ENCODE data around the gene AFDN. TPM values are rescaled to one million over a fixed set of nuclear protein-coding genes. Genes with fewer than 3 reads are reported as not detected.

AFDN gene
- total and polyA plus RNA-seq, 10 of the 15 experiments (the other 5 are each of a cell fraction or from before 2014, with no cell fraction given): 5.7 to 68.2 (median 45.1) TPM

DNA sequence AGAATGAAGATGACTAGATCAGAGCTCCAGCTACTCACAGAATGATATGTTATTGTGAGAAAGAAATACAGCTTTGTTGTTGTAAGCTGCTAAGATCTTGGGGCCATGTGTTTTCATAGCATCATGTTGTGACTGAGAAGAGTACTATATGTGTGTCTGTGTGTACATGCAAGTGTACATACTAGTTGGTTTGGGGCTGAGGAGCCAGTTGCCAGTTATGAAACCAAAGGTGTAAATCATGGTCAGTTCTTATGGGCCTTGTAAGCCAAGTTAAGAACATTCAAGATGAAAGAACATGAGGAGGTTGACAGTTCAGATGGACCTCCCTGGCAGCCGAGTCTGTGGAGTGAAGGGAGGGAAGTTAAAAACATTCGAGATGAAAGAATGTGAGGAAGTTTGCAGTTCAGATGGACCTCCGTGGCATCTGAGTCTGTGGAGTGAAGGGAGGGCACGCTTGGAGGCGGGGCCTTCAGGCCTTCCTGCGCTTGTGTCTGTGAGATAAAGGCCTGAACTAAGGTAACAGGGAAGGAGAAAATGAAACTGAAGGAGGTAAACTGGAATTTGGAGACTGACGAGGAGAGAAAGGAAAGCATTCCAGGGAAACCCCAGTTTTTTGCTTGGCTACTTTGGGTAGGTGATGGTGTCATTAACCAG is 13.9 kb downstream of the AFDN start:
- no TSS peak for BruUV-seq (replicated peaks)
- Histone ChIP-seq H3K4me1 (ENCODE audit: control insufficient read depth, insufficient read depth, low read length) (no peaks in the 10 kb centered on the region), H3K4me2 (ENCODE audit: control insufficient read depth, insufficient read depth) (no peak overlapping the region), H3K4me3 (no peak overlapping the region), H2AFZ (ENCODE audit: control insufficient read depth, low read depth, low read length) (no peak overlapping the region), H4K20me1 (ENCODE audit: control insufficient read depth, insufficient read depth) (no peaks in the 10 kb centered on the region; the same call in 1 of the 2 replicates), H3K27ac (ENCODE audit: control insufficient read depth, insufficient read depth) (no peak overlapping the region), H3K36me3 (ENCODE audit: control insufficient read depth in 2 of 2, insufficient read depth in 2 of 2, low read length in 1 of 2) (no peaks in the 10 kb centered on the region), H3K27me3 (replicated peaks in 1 of 2; ENCODE audit: control insufficient read depth in 2 of 2, insufficient read depth in 2 of 2, low read length in 1 of 2) (no peaks in the 10 kb centered on the region), H3K9me3 (replicated peaks; ENCODE audit: control insufficient read depth, insufficient read depth, low read length) (no peaks in the 10 kb centered on the region), H3K9ac (ENCODE audit: control insufficient read depth, insufficient read depth, low read length) (no peak overlapping the region), H3K79me2 (ENCODE audit: control insufficient read depth, insufficient read depth, low read length) (peaks cover 35% of the 10 kb centered on the region)
- no peak for ATAC-seq
- 86% methylated on average over 7 of the region's 7 CpGs for WGBS (ENCODE audit: insufficient coverage, insufficient replicate concordance, low lambda C conversion rate, missing lambda C conversion rate)
- DNase-seq (ENCODE audit: low read depth, low spot score): no peak
- CTCF ChIA-PET: interaction anchor here (1.1 kb wide), 1 partner anchor 16 kb away, joined by 3 read pairs; no protein-coding TSS in a partner anchor
- SMC1A ChIA-PET (ENCODE audit: uncharacterized antibody, unreplicated experiment): interaction anchor here (1.2 to 1.4 kb wide), 2 partner anchors 10 to 15 kb away, joined by 5 to 6 read pairs; no protein-coding TSS in a partner anchor
- in situ Hi-C loops (cut with MboI): no loop called here
- FAIRE-seq: peak; percentile 31
- TF ChIP-seq E2F4 (IDR thresholded peaks at IDR 0.05; ENCODE audit: low read depth, low read length) (no peak), ZNF687 (IDR thresholded peaks at IDR 0.05) (no peak), NR2F1 (conservative IDR thresholded peaks at IDR 0.05) (no peak), POLR2AphosphoS5 (IDR thresholded peaks at IDR 0.05; ENCODE audit: low read length) (no peak), TARDBP (IDR thresholded peaks at IDR 0.05; ENCODE audit: borderline replicate concordance) (no peak), SKIL (IDR thresholded peaks at IDR 0.05; ENCODE audit: low read depth, poor library complexity, severe bottlenecking) (no peak), ZNF24 (IDR thresholded peaks at IDR 0.05) (no peak)
- POLR2A ChIA-PET: no interaction called here
- RAD21 ChIA-PET (ENCODE audit: unreplicated experiment): interaction anchor here (0.7 to 1.5 kb wide), 2 partner anchors 10 to 12 kb away, joined by 4 to 6 read pairs; no protein-coding TSS in a partner anchor
- intact Hi-C loops (cut with micrococcal nuclease; ENCODE audit: unreplicated experiment): no loop called here

All from GM12878 (cell line).